Measurements from ENCODE around the gene GORASP1. TPM values are rescaled to one million over a fixed set of nuclear protein-coding genes. Genes with fewer than 3 reads are reported as not detected.

Gene GORASP1
- total RNA-seq, 2 donors from 2014 or later = 50.8 to 61.8 TPM

GRCh38 chr3:39130693-39131265 lies 23.4 kb upstream of the GORASP1 start:
- intact Hi-C loops (cut with DNase I) = loop anchor here in 1 of 2 donors (5.0 to 10.0 kb wide), 2 partner anchors 164 to 1547 kb away; no protein-coding TSS in a partner anchor
- DNase-seq (ENCODE audit: low spot score) = no peak

DNA sequence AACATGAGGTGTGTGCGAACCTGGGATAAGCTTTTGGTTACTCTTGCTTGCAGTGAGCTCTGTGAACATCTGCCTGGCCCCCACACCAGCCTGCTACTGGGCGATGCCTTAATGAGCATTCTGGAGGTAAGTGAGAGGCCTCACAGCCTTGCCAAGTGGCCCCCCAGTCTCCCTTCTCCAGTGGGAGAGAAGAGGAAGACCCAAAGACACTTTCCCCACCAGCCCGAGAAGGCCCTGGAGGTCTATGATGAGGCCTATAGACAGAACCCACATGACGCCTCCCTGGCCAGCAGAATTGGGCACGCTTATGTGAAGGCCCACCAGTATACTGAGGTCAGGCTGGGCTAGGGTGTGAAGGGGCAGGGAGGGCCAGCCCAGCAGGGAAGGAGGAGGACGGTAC lies 22.6 kb upstream of the GORASP1 start:
- DNase-seq (ENCODE audit: low spot score) = peak; percentile 51
- intact Hi-C loops (cut with DNase I) = loop anchor here in 1 of 2 donors (5.0 to 10.0 kb wide), 2 partner anchors 165 to 1547 kb away; no protein-coding TSS in a partner anchor

GRCh38 chr3:39128951-39129350 lies 21.5 kb upstream of the GORASP1 start:
- peak; percentile 41 for DNase-seq (ENCODE audit: low spot score)
- intact Hi-C loops (cut with DNase I) = loop anchor here (5.0 kb wide), 2 partner anchors 143 to 163 kb away; no protein-coding TSS in a partner anchor

GRCh38 chr3:39127908-39128304 lies 20.5 kb upstream of the GORASP1 start:
- intact Hi-C loops (cut with DNase I) = loop anchor here (5.0 kb wide), 2 partner anchors 144 to 164 kb away; no protein-coding TSS in a partner anchor
- no peak for DNase-seq (ENCODE audit: low spot score)

DNA sequence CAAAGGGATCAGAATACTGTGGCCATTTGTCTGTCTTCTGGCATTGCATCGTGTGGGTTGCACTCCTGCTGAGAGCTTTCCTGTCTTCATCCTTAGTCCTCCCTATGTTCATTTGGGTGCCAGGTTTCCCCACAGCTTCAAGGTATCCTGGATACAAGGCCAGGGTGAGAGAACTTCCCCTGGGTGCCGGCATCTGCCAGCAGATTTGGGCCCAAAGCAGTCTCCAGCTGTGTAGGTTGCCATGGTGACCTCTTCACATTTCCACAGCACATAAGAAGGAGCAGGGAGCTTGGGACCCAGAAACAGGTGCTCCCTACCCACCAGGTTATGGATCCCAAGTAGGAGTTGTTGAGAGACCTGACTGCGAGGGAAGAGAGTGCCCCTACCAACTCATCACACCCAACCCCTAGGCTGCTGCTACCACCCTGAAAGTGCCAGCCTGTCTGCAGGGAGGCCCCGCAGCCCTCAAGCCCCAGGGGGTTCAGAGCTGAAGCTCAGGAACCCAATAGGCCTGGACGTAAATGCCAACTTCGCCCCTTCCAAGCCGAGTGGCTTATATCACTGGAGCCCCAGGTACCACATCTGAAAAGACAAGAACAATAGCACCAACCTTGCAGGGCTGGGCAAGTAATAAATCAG lies 20.0 kb upstream of the GORASP1 start:
- intact Hi-C loops (cut with DNase I) = loop anchor here (5.0 kb wide), 2 partner anchors 145 to 165 kb away; no protein-coding TSS in a partner anchor
- peak; percentile 52 for DNase-seq (ENCODE audit: low spot score)

- DNase-seq (ENCODE audit: low spot score) = peak; percentile 79
Measured at GRCh38 chr3:39126532-39127071, 19.2 kb upstream of the GORASP1 start.

GRCh38 chr3:39125841-39126500 lies 18.5 kb upstream of the GORASP1 start:
- intact Hi-C loops (cut with DNase I) = loop anchor here (5.0 kb wide), 2 partner anchors 146 to 166 kb away; no protein-coding TSS in a partner anchor
- DNase-seq (ENCODE audit: low spot score) = peak; percentile 40

More at GRCh38 chr3:39126532-39127071, 19.2 kb upstream of the GORASP1 start:
- intact Hi-C loops (cut with DNase I) = loop anchor here (5.0 kb wide), 2 partner anchors 146 to 166 kb away; no protein-coding TSS in a partner anchor

- intact Hi-C loops (cut with DNase I) = loop anchor here (5.0 kb wide), 2 partner anchors 147 to 167 kb away; no protein-coding TSS in a partner anchor
- peak; percentile 41 for DNase-seq (ENCODE audit: low spot score)
Measured at GRCh38 chr3:39124876-39125840, 17.7 kb upstream of the GORASP1 start.

DNA sequence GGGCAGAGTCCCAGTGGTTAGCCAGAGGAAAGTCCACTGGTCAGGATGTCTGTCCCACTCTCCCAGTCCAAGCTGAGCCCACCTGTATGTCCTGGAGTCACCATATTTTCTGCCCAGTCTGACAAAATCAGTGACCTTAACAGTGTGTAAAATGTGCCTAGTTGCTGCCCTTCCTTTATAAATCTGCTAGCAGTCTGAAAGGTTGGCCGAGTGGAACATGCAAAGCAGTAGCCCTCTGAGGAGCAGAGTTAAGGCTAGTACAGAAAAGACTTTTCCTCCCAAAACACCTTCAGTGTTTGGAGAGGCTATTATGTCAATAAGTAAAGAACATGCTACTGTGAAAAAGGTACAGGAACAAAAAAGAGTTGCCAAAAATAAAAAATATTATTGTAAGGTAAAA lies 15.4 kb upstream of the GORASP1 start:
- DNase-seq (ENCODE audit: low spot score) = peak; percentile 20
- intact Hi-C loops (cut with DNase I) = no loop called here

DNA sequence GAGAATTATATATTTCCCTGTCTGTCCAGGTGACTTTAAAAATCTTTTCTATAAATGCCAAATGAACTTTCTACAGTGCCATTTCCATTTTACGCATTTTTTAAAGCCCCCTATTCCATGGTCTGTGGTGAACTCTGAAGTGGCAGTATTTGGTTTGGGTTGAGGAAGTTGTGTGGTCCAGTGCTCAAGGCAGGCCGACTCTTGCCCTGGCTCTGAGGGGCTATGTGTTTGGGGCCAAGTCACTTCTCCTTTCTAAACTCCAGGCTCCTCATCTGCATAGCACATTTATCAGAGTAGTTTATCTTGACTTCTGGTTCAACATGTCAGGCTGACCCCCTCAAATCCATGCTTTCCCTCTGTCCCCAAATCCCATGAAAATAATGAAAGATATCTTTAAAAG lies 14.2 kb upstream of the GORASP1 start:
- DNase-seq (ENCODE audit: low spot score) = no peak
- intact Hi-C loops (cut with DNase I) = no loop called here

- no peak for DNase-seq (ENCODE audit: low spot score)
- intact Hi-C loops (cut with DNase I) = no loop called here
Measured at GRCh38 chr3:39118931-39119660, 11.7 kb upstream of the GORASP1 start.

DNA sequence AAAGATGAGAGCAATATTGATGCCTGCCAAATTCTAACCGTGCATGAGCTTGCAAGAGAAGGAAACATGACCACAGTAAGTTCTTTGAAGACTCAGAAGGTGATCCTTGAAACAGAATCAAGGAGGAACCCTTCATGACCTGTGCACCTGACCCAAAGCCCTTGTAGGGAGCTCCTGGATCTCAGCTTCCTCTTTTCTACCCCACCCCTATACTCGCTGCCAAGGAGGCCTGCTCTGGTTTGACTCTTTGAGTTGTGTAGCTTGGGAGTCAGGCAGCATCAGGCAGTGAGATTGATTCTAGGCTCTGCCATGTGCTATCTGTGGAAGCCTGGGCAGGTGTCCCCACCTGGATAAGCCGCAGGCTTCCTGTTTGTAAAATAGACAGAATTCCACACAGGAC lies 10.7 kb upstream of the GORASP1 start:
- DNase-seq (ENCODE audit: low spot score) = no peak
- intact Hi-C loops (cut with DNase I) = no loop called here

DNA sequence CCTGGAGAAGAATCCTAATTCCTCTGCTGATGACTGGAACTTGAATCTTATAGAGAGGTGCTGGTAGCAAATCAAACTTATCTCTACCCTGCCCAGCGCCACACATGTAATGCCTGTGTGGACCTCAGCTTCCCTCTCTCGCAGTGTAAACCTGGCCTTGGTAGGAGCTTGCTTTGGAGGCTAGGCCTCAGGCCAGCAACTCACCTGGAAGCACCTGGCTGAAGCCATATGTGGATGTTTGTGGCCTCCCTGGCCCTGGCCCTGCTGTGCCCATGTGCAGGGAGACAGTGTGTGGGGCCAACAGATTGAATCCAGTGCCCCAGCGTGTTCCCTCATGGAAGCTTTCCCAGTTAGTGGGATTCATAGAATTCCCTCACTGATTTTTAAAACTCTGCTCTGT lies 8.4 kb upstream of the GORASP1 start:
- DNase-seq (ENCODE audit: low spot score) = no peak
- intact Hi-C loops (cut with DNase I) = no loop called here

GRCh38 chr3:39114456-39114855 lies 7.0 kb upstream of the GORASP1 start:
- intact Hi-C loops (cut with DNase I) = no loop called here

GRCh38 chr3:39113291-39113690 lies 5.9 kb upstream of the GORASP1 start:
- no peak for DNase-seq (ENCODE audit: low spot score)

More at GRCh38 chr3:39114456-39114855, 7.0 kb upstream of the GORASP1 start:
- DNase-seq (ENCODE audit: low spot score) = peak; percentile 42

DNA sequence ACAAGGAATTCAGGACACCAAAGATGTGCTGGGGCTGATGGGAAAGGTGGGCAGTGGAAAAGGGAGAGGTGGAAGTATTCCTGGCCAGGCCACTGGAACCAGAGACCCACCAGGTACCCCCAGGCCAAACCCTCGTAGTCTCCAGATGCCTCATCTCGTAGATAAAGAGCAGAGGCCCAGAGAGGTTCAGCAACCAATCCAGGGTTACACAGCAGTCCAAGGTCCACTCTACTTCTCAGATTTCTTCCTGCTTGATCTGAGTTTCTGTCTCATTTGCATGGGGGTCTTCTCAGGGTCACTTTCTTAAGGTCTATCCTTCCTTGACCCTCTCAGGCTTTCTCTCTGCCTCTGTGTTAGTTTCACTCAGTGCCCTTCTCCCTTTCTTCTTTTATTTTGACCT lies 5.1 kb upstream of the GORASP1 start:
- DNase-seq (ENCODE audit: low spot score) = no peak
- intact Hi-C loops (cut with DNase I) = no loop called here

More at GRCh38 chr3:39113291-39113690, 5.9 kb upstream of the GORASP1 start:
- intact Hi-C loops (cut with DNase I) = no loop called here

- intact Hi-C loops (cut with DNase I) = no loop called here
- no peak for DNase-seq (ENCODE audit: low spot score)
Measured at GRCh38 chr3:39112113-39112512, 4.7 kb upstream of the GORASP1 start.

GRCh38 chr3:39110041-39110639 lies 2.7 kb upstream of the GORASP1 start:
- intact Hi-C loops (cut with DNase I) = no loop called here
- no peak for DNase-seq (ENCODE audit: low spot score)

Data from posterior vena cava (tissue), 2 donors.